WI38 (cell line): ENCODE measurements around the gene CCDC150.

ENCODE experiments used
- H3K4me3 ChIP-seq: 2 replicates; pipeline ENCODE4 v1.5.1; 2011; ENCODE audit warnings: low read depth, mild to moderate bottlenecking, control low read depth, low read length
- TF ChIP-seq, protein P1 (sequence below): IDR thresholded peaks from 2 replicates; pipeline ENCODE4 v1.5.1; 2012; ENCODE audit warnings: low read depth, mild to moderate bottlenecking, control low read depth, low read length

Gene CCDC150

DNA sequence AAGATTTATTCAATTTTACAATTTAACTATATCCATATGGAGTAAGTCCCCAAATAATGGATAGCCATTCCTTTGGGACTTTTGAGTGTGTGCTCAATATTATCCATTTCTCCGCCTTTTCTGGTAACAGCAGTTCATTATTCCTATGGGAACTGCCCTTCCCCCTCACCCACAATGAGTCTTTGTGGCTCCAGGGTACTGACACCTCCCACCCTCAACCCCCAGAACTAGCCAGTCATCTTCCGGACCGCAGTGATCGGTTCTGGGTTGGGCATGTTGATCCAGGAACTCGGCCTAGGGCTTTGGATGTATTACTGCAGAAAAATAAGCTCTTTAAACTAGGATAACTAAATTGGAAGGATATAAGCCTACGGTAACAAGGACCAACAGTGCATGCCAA is 45.4 kb upstream of the CCDC150 start:
- TF ChIP-seq, protein P1, sequence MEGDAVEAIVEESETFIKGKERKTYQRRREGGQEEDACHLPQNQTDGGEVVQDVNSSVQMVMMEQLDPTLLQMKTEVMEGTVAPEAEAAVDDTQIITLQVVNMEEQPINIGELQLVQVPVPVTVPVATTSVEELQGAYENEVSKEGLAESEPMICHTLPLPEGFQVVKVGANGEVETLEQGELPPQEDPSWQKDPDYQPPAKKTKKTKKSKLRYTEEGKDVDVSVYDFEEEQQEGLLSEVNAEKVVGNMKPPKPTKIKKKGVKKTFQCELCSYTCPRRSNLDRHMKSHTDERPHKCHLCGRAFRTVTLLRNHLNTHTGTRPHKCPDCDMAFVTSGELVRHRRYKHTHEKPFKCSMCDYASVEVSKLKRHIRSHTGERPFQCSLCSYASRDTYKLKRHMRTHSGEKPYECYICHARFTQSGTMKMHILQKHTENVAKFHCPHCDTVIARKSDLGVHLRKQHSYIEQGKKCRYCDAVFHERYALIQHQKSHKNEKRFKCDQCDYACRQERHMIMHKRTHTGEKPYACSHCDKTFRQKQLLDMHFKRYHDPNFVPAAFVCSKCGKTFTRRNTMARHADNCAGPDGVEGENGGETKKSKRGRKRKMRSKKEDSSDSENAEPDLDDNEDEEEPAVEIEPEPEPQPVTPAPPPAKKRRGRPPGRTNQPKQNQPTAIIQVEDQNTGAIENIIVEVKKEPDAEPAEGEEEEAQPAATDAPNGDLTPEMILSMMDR, result no peak
- no peak overlapping the region for H3K4me3 ChIP-seq

DNA sequence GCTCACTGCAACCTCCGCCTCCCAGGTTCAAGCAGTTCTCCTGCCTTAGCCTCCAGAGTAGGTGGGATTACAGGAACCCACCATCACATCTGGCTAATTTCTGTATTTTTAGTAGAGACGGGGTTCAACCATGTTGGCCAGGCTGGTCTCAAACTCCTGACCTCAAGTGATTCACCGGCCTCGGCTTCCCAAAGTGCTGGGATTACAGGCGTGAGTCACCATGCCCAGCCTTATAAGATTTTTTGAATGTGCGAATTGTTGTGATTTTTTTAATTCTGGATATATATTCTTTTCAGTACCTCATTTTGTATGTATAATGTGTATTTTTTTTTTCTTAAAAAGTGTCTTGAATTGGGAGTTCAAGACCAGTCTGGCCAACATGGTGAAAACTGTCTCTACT is 42.0 kb upstream of the CCDC150 start:
- no peak overlapping the region for H3K4me3 ChIP-seq
- TF ChIP-seq, protein P1, result no peak

DNA sequence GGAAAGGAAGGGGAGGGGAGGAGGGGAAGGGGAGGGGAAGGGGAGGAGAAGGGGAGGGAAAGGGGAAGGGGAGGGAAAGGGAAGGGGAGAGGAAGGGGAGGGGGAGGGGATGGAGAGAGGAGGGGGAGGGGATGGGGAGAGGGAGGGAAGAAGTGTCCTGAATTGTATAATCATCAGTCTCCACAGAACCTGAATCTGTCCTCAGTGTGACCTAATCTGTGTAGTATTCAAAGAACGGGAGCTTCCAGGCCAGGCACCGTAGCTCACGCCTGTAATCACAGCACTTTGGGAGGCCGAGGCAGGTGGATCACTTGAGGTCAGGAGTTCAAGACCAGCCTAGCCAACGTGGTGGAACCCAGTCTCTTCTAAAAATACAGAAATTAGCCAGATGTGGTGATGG is 41.1 kb upstream of the CCDC150 start:
- H3K4me3 ChIP-seq, result no peak overlapping the region
- TF ChIP-seq, protein P1, result no peak

DNA sequence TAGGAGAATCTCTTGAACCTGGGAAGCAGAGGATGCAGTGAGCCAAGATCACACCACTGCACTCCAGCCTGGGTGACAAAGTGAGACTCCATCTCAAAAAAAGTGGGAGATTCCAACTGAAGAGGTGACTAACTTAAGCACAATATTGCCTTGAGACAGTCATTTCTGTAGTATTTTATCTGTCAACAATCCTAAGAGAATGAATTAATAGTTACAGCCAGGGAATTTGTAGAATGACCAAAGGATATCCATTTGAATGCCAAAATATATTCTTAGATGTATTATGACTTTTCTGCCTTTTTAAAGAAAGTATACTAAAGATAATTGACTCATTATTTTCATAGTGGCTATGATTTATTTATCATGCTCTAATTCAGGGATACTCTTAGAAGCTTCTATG is 40.7 kb upstream of the CCDC150 start:
- TF ChIP-seq, protein P1, result no peak

DNA sequence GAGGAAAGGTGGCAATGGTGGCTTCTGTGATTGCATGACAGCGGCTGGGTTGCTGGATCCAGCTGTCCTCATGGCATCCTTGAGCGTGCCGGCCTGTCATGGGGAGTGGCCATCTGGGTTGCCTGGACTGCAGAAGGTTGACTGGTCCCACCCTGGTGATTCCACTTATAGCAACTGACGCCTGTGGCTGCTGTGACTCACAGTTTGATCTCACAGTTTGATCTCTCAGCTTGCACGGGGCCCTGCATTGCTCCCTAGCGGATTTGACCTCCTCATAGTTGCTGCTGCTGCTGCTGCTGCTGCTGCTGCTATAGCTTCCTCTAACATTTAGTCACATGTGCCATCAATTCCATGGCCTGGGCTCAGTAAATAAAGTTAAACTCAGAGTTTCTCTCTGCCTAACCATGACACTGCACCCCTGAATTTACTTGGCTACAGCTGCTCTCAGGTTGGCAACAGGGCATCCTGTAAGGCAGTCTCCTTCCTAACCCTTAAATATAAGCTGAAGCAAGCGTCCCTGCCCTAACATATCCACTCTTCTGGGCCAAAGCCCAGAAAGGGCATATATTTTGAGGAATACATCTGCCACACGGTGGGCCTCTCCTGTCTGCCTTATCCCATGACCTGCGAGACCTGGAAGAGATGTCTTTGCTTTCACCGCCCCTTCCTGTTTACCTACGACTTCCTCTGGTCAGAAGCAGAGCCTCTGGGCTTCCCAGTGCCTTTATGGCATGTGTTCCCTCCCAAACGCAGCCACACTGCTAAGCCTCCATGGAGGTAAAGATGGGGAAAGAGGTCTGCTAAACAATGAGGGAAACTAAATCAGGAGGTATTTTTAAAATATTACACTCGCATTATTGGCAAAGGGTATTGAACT is 37.8 kb upstream of the CCDC150 start:
- TF ChIP-seq, protein P1, result no peak
- H3K4me3 ChIP-seq, result no peak overlapping the region

More for the DNA sequence above, 40.7 kb upstream of the CCDC150 start:
- H3K4me3 ChIP-seq, result no peak overlapping the region

DNA sequence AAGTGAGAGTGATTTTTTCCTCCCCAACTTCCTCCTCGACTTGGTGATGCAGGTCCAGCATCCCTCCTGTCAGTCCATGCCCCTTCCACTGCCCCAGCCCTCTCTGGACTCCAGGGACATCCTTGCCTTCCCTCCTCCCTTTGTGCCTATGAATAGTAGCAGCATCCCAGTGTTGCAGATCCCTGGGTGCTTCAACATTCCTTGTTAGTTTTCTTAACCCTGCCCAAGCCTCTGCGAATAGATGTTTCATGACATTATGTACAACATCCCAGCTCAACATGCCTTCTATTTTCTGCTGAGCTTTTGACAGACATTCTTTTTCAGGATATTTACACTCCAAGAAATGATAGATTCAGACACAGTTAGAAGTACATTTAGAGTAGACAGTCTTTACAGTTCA is 35.3 kb upstream of the CCDC150 start:
- H3K4me3 ChIP-seq, result no peak overlapping the region
- TF ChIP-seq, protein P1, result no peak

DNA sequence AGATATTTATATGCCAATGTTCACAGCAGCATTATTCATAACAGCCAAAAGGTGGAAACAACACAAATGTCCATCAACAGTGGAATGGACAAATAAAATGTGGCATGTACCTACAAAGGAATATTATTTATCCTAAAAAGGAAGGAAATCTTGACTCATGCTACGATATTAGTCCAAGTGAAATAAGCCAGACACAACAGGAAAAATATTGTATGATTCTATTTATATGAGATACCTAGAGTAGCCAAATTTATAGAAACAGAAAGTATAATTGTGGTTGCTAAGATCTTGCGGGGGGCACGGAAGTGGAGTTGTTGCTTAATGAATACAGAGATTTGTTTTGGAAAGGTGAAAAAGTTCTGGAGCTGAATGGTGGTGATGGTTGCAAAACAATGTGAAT is 33.0 kb upstream of the CCDC150 start:
- TF ChIP-seq, protein P1, result no peak
- no peak overlapping the region for H3K4me3 ChIP-seq
